Endothelial cell (in vitro differentiated cells): ENCODE measurements around the gene HSD17B2. TPM values are rescaled to one million over a fixed set of nuclear protein-coding genes. Genes with fewer than 3 reads are reported as not detected.

Experiments used
- DNase-seq: peaks from one replicate; pipeline ENCODE4 v3.0.0; 2021; ENCODE audit warnings: low spot score
- H3K27ac Mint-ChIP-seq: one replicate; pipeline ENCODE4 v1.8.0; 2021; ENCODE audit warnings: mixed read lengths, inconsistent platforms; ENCODE audit not compliant: unreplicated experiment
- H3K27me3 Mint-ChIP-seq: one replicate; pipeline ENCODE4 v1.8.0; 2021; ENCODE audit warnings: mild to moderate bottlenecking, moderate library complexity, mixed read lengths, inconsistent platforms; ENCODE audit not compliant: unreplicated experiment
- H3K36me3 Mint-ChIP-seq: one replicate; pipeline ENCODE4 v1.8.0; 2021; ENCODE audit warnings: mild to moderate bottlenecking, low read depth, mixed read lengths, inconsistent platforms; ENCODE audit not compliant: unreplicated experiment
- H3K4me1 Mint-ChIP-seq: one replicate; pipeline ENCODE4 v1.8.0; 2021; ENCODE audit warnings: mild to moderate bottlenecking, mixed read lengths, inconsistent platforms; ENCODE audit not compliant: unreplicated experiment
- H3K4me3 Mint-ChIP-seq: one replicate; pipeline ENCODE4 v1.8.0; 2021; ENCODE audit warnings: mild to moderate bottlenecking, mixed read lengths, inconsistent platforms; ENCODE audit not compliant: unreplicated experiment
- H3K9me3 Mint-ChIP-seq: one replicate; pipeline ENCODE4 v1.8.0; 2021; ENCODE audit warnings: mixed read lengths, inconsistent platforms; ENCODE audit not compliant: unreplicated experiment
- CTCF ChIP-seq: fragments of 200-600 bp; sonication (generic); IDR thresholded peaks from one replicate; pipeline ENCODE4 v1.5.0; 2021; ENCODE audit warnings: antibody characterized with exemption; ENCODE audit not compliant: unreplicated experiment
- total RNA-seq: library from RNA; stranded (reverse); fragmentation: NEBNext Ultra II Directional; extraction: Animal tissue kit (Norgen Biotek cat#: 25700); gene quantifications from one replicate; pipeline ENCODE4 v1.2.1, GENCODE V29; 2021; ENCODE audit not compliant: unreplicated experiment

The HSD17B2 gene
- total RNA-seq, 1 donor from 2014 or later: not detected

- DNase-seq: no peak
- no peak overlapping the region for H3K27ac Mint-ChIP-seq
- H3K9me3 Mint-ChIP-seq: no peaks in the 10 kb centered on the region
- TF ChIP-seq CTCF: no peak
- no peaks in the 10 kb centered on the region for H3K27me3 Mint-ChIP-seq
- H3K4me3 Mint-ChIP-seq: no peak overlapping the region
- no peaks in the 10 kb centered on the region for H3K36me3 Mint-ChIP-seq
- H3K4me1 Mint-ChIP-seq: peaks cover 3% of the 10 kb centered on the region
Measured at GRCh38 chr16:82042144-82042543, 7.1 kb downstream of the HSD17B2 start.

GRCh38 chr16:82042846-82043245 lies 7.8 kb downstream of the HSD17B2 start:
- Mint-ChIP-seq H3K36me3 (no peaks in the 10 kb centered on the region), H3K27ac (no peak overlapping the region), H3K4me3 (no peak overlapping the region), H3K4me1 (no peaks in the 10 kb centered on the region), H3K27me3 (no peaks in the 10 kb centered on the region), H3K9me3 (no peaks in the 10 kb centered on the region)
- DNase-seq: no peak
- TF ChIP-seq CTCF: no peak

GRCh38 chr16:82043680-82044584 lies 8.9 kb downstream of the HSD17B2 start:
- H3K9me3 Mint-ChIP-seq: no peaks in the 10 kb centered on the region
- no peaks in the 10 kb centered on the region for H3K27me3 Mint-ChIP-seq
- H3K36me3 Mint-ChIP-seq: no peaks in the 10 kb centered on the region
- TF ChIP-seq CTCF: no peak
- H3K4me3 Mint-ChIP-seq: no peak overlapping the region
- no peaks in the 10 kb centered on the region for H3K4me1 Mint-ChIP-seq
- no peak overlapping the region for H3K27ac Mint-ChIP-seq
- DNase-seq: no peak

DNA sequence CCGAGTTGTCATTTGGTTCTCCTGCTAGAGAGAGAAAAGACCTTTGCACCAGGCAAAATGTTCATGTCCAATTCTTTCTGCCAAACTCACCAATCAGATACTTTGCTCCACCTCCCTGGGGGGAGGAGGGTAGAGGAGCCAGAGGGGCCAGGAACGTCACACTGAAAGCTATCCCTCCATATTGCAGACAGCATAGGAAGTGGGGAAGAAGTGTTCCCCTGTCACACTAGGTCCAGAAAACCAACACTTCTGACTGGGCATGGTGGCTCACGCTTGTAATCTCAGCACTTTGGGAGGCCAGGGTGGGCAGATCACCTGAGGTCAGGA lies 9.5 kb downstream of the HSD17B2 start:
- Mint-ChIP-seq H3K9me3 (no peaks in the 10 kb centered on the region), H3K27ac (no peak overlapping the region), H3K36me3 (no peaks in the 10 kb centered on the region), H3K4me3 (no peak overlapping the region), H3K4me1 (peaks cover 4% of the 10 kb centered on the region), H3K27me3 (no peaks in the 10 kb centered on the region)
- no peak for TF ChIP-seq CTCF
- no peak for DNase-seq

DNA sequence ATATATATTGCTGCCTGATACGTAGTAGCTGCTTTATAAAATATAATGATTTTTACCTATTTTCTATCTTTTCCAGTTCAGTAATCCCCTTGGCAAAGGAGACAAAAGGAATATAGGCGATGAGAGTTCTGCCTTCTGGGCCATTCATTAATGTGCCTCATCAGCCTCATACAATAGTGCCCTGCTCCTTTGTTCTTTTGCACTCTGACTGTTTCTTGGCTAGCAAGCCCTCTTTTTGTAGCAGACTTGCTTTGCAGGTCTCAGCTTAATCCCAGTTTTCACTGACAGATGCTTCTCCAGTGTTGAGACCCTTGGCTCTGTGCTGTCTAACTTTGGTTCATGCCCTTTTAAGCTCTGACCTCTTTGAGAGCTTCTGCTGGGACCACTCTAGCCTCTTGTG lies 10.4 kb downstream of the HSD17B2 start:
- Mint-ChIP-seq H3K27ac (no peak overlapping the region), H3K9me3 (no peaks in the 10 kb centered on the region), H3K27me3 (no peaks in the 10 kb centered on the region), H3K4me3 (no peak overlapping the region), H3K4me1 (peaks cover 4% of the 10 kb centered on the region), H3K36me3 (no peaks in the 10 kb centered on the region)
- no peak for TF ChIP-seq CTCF
- DNase-seq: no peak
